ENCODE results near the gene FBXO7.
"Not testable (repeated sequence)": the region's sequence is repeated elsewhere in the genome, so short reads cannot be mapped to it uniquely, and the experiment has no call there.

Gene FBXO7

DNA sequence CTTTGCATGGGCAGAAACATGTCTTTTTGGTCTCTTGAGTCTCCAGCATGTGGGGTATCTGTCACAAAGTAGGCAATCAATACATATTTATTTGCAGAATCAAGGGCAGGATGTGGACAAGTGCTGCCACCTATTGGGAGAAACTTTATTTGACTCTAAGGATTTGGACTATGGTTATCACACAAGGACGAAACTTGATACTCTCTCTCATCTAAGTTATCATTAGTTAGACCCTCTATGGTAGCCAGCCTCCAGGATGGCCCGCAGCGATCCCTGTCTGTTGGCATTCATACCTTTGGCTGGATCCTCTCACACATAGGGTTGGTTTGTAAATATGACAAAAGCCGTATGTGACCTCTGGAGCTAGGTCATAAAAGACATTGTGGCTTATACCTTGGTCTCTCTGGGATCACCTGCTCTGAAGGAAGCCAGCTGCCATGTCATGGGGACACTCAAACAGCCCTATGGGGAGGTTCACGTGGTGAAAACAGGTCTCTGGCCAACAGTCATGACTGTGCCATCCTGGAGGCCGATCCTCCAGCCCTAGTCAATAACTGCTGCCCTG is 1.1 kb upstream of the FBXO7 start:
- no peak overlapping the region for H3K27ac ChIP-seq (ENCODE audit: low read depth, low read length)
- H3K9ac ChIP-seq (ENCODE audit: low read depth, low read length) = no peak overlapping the region
- peak overlapping the region; percentile 99; the same call in 1 of the 2 replicates for H3K4me3 ChIP-seq (ENCODE audit: low read depth, low read length)
- H3K9me3 ChIP-seq (ENCODE audit: control insufficient read depth, insufficient read depth, low read length) = no peaks in the 10 kb centered on the region
- H3K36me3 ChIP-seq (ENCODE audit: control insufficient read depth, insufficient read depth, low read length) = no peaks in the 10 kb centered on the region
- peaks cover 2% of the 10 kb centered on the region; the same call in 1 of the 2 replicates for H3K27me3 ChIP-seq (ENCODE audit: control insufficient read depth, insufficient read depth, low read length)
- peaks cover 7% of the 10 kb centered on the region for H3K4me1 ChIP-seq (ENCODE audit: control insufficient read depth, insufficient read depth, low read length)

DNA sequence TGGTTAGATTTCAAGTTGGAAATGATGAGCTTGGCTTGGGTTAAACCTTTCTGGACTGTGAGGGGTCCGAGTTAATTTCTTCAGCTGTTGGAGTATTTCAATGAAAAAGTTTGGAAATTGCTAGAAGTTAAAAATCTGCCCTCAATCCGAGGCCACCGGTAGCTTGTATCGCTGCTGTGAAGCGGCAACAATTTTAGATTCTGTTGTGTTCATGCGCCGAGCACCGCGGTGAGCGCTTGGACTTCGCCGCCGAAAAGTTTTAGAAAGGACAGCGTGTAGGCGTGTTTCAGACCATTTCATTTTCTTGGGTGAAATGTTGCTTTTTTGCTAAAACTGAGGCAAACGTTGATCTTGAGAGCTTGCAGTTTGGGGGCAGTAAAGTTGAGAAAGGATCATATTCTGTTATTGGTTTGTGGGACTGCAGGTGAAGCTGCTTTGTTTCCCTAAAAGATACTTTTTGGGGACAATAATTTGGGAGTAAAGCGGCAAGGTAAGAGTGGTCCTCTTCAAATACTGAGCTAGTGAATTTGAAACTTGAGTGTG is 928 bp downstream of the FBXO7 start:
- Histone ChIP-seq H3K4me3 (ENCODE audit: low read depth, low read length) (peak overlapping the region; percentile 99), H3K9ac (ENCODE audit: low read depth, low read length) (peak overlapping the region; percentile 74), H3K9me3 (ENCODE audit: control insufficient read depth, insufficient read depth, low read length) (no peaks in the 10 kb centered on the region), H3K4me1 (ENCODE audit: control insufficient read depth, insufficient read depth, low read length) (peaks cover 7% of the 10 kb centered on the region), H3K36me3 (ENCODE audit: control insufficient read depth, insufficient read depth, low read length) (peaks cover 7% of the 10 kb centered on the region), H3K27me3 (ENCODE audit: control insufficient read depth, insufficient read depth, low read length) (peaks cover 2% of the 10 kb centered on the region; the same call in 1 of the 2 replicates), H3K27ac (ENCODE audit: low read depth, low read length) (peak overlapping the region; percentile 90)

DNA sequence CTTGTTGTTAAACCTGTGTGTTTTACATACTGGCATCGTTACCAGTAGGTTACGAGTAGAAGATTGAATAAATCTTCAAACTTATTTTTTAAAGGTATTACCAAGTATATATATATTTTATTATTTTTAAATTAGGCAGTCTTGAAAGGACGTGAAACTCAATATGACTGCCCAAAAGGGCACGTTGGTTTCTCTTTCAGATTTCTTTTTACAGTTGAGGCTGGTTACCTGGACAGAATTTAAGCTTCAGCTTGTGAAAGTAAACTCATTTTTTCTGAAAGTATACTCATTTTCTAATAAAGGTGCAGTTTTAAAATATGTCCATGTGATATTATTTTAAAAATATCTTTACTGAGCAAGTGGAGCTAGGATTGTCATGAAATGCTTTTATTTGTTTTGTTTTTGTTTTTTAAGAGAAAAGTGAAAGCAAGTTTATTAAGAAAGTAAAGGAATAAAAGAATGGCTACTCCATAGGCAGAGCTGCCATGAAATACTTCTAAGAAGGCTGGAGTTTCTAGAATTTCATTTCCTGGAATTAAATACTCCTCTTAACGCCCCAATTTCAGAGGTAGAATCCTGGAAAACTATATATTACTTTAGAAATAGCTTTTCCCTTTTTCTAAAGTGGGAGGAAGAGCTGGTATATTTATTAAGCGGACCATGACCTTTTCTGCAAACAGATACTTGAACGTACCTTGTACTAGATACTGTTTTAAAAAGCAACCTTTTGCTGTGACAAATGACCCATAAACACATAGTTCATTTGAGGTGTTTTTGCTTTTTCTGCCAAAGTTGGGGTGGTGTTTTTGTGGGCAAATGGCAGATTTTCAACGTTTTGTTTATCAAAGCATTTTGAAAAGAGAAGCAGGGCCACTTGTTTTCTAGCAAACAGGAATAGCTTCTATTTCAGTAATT is 1.9 kb downstream of the FBXO7 start:
- H3K9me3 ChIP-seq (ENCODE audit: control insufficient read depth, insufficient read depth, low read length) = no peaks in the 10 kb centered on the region
- peaks cover 7% of the 10 kb centered on the region for H3K4me1 ChIP-seq (ENCODE audit: control insufficient read depth, insufficient read depth, low read length)
- H3K27me3 ChIP-seq (ENCODE audit: control insufficient read depth, insufficient read depth, low read length) = no peaks in the 10 kb centered on the region; the same call in 1 of the 2 replicates
- no peak overlapping the region for H3K27ac ChIP-seq (ENCODE audit: low read depth, low read length)
- peak overlapping the region; percentile 99 for H3K4me3 ChIP-seq (ENCODE audit: low read depth, low read length)
- peaks cover 7% of the 10 kb centered on the region for H3K36me3 ChIP-seq (ENCODE audit: control insufficient read depth, insufficient read depth, low read length)
- 0 out of 2 replicates have a peak overlapping the region, but pooled peaks have one; percentile 74 for H3K9ac ChIP-seq (ENCODE audit: low read depth, low read length)

DNA sequence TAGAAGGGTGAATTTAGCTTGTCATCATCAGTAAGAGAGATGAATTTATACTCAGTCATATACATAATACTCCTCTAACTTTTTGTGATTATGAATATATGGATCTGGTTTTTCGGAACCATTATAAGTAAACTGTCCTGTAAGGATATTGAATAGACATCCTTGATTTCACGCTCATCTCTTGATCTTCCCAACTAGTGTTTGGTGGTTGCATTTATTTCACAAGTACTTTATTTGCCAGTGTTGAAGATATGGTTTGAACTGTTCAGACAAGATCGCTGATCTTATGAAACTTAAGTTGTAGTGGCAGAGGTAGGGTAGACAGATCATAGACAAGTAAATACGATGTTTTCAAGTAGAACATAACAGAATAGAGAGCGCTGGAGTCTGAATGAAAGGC is 3.0 kb downstream of the FBXO7 start:
- no peak overlapping the region for H3K9ac ChIP-seq (ENCODE audit: low read depth, low read length)

DNA sequence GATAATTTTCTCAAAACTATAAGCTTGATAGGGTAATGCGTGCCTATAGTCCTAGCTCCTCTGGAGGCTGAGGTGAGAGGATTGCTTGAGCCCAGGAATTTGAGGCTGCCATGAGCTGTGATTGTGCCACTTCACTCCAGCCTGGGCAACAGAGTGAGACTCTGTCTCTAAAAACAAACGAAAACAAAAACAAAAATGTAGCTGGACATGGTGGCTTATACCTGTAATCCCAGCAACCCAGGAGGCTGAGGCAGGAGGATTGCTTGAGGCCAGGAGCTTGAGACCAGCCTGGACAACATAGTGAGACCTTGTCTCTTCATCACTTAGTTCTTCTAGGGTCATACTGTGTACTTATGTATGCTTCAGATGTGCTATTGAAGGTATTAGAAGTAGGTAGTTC is 3.9 kb downstream of the FBXO7 start:
- not testable (repeated sequence) for H3K27ac ChIP-seq (ENCODE audit: low read depth, low read length); H3K27me3 ChIP-seq (ENCODE audit: control insufficient read depth, insufficient read depth, low read length); H3K4me1 ChIP-seq (ENCODE audit: control insufficient read depth, insufficient read depth, low read length); H3K36me3 ChIP-seq (ENCODE audit: control insufficient read depth, insufficient read depth, low read length); H3K9me3 ChIP-seq (ENCODE audit: control insufficient read depth, insufficient read depth, low read length); H3K4me3 ChIP-seq (ENCODE audit: low read depth, low read length); H3K9ac ChIP-seq (ENCODE audit: low read depth, low read length)

More for the DNA sequence above, 3.0 kb downstream of the FBXO7 start:
- Histone ChIP-seq H3K9me3 (ENCODE audit: control insufficient read depth, insufficient read depth, low read length) (no peaks in the 10 kb centered on the region), H3K36me3 (ENCODE audit: control insufficient read depth, insufficient read depth, low read length) (peaks cover 7% of the 10 kb centered on the region), H3K27ac (ENCODE audit: low read depth, low read length) (no peak overlapping the region), H3K27me3 (ENCODE audit: control insufficient read depth, insufficient read depth, low read length) (no peaks in the 10 kb centered on the region), H3K4me3 (ENCODE audit: low read depth, low read length) (no peak overlapping the region), H3K4me1 (ENCODE audit: control insufficient read depth, insufficient read depth, low read length) (peaks cover 7% of the 10 kb centered on the region)

DNA sequence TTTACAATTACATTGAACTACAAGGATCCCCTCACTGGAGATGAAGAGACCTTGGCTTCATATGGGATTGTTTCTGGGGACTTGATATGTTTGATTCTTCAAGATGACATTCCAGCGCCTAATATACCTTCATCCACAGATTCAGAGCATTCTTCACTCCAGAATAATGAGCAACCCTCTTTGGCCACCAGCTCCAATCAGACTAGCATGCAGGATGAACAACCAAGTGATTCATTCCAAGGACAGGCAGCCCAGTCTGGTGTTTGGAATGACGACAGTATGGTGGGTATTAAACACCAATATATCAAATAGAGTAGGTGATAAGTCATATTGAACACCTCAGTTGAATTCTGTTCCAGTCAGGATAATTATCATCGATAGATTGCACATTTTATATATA is 4.4 kb downstream of the FBXO7 start:
- H3K4me1 ChIP-seq (ENCODE audit: control insufficient read depth, insufficient read depth, low read length) = peaks cover 3% of the 10 kb centered on the region; the same call in 1 of the 2 replicates
- no peak overlapping the region for H3K27ac ChIP-seq (ENCODE audit: low read depth, low read length)
- no peaks in the 10 kb centered on the region for H3K27me3 ChIP-seq (ENCODE audit: control insufficient read depth, insufficient read depth, low read length)
- no peaks in the 10 kb centered on the region for H3K9me3 ChIP-seq (ENCODE audit: control insufficient read depth, insufficient read depth, low read length)
- peaks cover 8% of the 10 kb centered on the region for H3K36me3 ChIP-seq (ENCODE audit: control insufficient read depth, insufficient read depth, low read length)
- H3K4me3 ChIP-seq (ENCODE audit: low read depth, low read length) = no peak overlapping the region
- no peak overlapping the region for H3K9ac ChIP-seq (ENCODE audit: low read depth, low read length)

DNA sequence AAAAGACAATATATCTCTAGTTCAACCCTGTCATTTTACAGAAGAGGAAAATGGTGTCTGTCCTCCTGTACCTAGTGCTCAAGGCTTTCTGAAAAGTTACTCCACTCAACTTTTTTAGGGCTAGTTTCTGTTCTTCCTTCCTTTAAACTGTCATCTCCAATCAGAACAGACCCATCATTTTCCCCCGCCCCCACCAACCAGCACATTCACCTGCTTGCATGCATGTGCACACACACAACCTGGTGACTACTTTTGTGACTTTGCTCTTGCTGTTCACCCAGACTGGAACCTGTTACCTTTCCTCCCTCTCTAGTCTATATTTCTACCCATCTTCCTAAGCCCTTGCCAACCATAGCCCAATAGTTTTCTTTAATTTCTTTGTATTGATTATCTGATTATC is 5.6 kb downstream of the FBXO7 start:
- peaks cover 21% of the 10 kb centered on the region for H3K36me3 ChIP-seq (ENCODE audit: control insufficient read depth, insufficient read depth, low read length)

DNA sequence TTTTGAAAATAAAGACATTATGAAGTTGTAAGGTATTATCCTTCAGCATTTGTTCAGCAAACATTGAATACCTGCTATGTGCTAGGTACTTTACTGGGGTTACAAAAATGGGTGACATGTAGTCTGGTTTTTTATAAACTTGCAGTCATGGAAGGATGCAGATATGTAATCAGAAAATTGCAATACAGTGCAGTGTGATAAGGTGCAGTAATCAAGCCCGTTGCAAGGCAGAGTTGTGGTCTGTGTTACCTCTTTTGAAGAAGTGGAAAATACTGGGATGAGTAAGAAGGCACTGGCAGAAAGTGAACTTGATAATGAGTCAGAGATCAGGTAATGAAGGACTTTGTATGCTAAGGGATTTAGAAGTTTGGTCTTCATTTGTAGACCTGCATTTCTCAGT is 8.1 kb downstream of the FBXO7 start:
- Histone ChIP-seq H3K9me3 (ENCODE audit: control insufficient read depth, insufficient read depth, low read length) (no peaks in the 10 kb centered on the region), H3K27ac (ENCODE audit: low read depth, low read length) (no peak overlapping the region), H3K36me3 (ENCODE audit: control insufficient read depth, insufficient read depth, low read length) (peaks cover 46% of the 10 kb centered on the region), H3K4me3 (ENCODE audit: low read depth, low read length) (no peak overlapping the region), H3K4me1 (ENCODE audit: control insufficient read depth, insufficient read depth, low read length) (no peaks in the 10 kb centered on the region), H3K27me3 (ENCODE audit: control insufficient read depth, insufficient read depth, low read length) (no peaks in the 10 kb centered on the region), H3K9ac (ENCODE audit: low read depth, low read length) (no peak overlapping the region)

More for the DNA sequence above, 5.6 kb downstream of the FBXO7 start:
- Histone ChIP-seq H3K9me3 (ENCODE audit: control insufficient read depth, insufficient read depth, low read length) (no peaks in the 10 kb centered on the region), H3K4me3 (ENCODE audit: low read depth, low read length) (no peak overlapping the region), H3K27me3 (ENCODE audit: control insufficient read depth, insufficient read depth, low read length) (no peaks in the 10 kb centered on the region), H3K9ac (ENCODE audit: low read depth, low read length) (no peak overlapping the region), H3K27ac (ENCODE audit: low read depth, low read length) (no peak overlapping the region), H3K4me1 (ENCODE audit: control insufficient read depth, insufficient read depth, low read length) (peaks cover 3% of the 10 kb centered on the region; the same call in 1 of the 2 replicates)

DNA sequence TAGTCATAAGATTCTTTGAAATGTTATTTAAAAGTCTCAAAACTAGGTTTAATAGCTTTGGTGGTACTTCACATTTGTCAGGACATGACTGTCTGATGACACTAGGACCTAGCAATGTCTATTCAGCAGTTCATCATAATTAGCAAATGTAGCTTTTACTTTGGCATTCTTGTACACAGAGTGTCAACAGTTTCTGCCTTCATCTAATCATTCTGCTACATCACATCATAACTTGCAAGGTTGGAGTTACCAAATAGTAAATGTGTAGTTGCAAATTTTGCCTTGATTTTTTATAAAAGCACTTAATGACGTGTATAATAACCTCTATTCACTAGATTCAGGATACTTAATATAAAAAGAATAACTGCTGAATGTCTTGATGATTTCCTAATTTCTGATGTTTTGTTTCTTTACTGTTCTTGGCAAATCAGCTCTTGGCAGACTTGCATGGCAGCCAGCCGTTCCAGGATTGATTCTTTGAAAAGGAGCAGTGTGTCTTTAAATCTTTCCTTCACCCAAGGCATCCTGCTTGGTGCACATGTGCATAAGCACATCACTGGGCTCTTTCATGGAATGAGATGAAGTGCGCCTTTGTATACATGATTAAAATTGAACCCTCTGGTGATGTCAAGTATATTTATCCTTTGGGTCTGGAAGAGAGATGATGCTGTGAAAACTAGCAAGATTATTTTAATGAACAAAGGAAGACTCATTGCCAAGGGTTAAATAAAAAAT is 12.2 kb downstream of the FBXO7 start:
- H3K27ac ChIP-seq (ENCODE audit: low read depth, low read length) = no peak overlapping the region
- no peaks in the 10 kb centered on the region for H3K27me3 ChIP-seq (ENCODE audit: control insufficient read depth, insufficient read depth, low read length)
- H3K4me3 ChIP-seq (ENCODE audit: low read depth, low read length) = no peak overlapping the region
- no peaks in the 10 kb centered on the region for H3K4me1 ChIP-seq (ENCODE audit: control insufficient read depth, insufficient read depth, low read length)
- H3K36me3 ChIP-seq (ENCODE audit: control insufficient read depth, insufficient read depth, low read length) = peaks cover 80% of the 10 kb centered on the region
- H3K9me3 ChIP-seq (ENCODE audit: control insufficient read depth, insufficient read depth, low read length) = no peaks in the 10 kb centered on the region
- H3K9ac ChIP-seq (ENCODE audit: low read depth, low read length) = no peak overlapping the region

DNA sequence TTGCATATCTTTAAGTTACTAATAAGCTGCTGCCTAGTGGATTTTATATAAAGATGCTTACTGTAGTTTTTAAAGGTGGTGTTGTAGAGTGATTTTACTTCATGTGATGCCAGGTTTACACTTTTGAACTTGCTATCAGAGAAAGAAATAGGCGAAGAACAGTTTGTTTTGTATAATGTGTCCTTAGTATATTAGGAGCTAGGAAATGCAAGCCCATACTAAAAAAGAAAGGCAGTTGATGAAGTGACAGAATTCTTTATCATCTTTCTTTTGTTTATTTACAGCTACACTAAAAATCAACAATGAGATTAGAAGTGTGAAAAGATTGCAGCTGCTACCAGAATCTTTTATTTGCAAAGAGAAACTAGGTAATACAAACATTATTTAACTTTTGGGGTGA is 12.8 kb downstream of the FBXO7 start:
- Histone ChIP-seq H3K9ac (ENCODE audit: low read depth, low read length) (no peak overlapping the region), H3K4me3 (ENCODE audit: low read depth, low read length) (no peak overlapping the region), H3K9me3 (ENCODE audit: control insufficient read depth, insufficient read depth, low read length) (no peaks in the 10 kb centered on the region), H3K36me3 (ENCODE audit: control insufficient read depth, insufficient read depth, low read length) (peaks cover 86% of the 10 kb centered on the region), H3K4me1 (ENCODE audit: control insufficient read depth, insufficient read depth, low read length) (no peaks in the 10 kb centered on the region), H3K27me3 (ENCODE audit: control insufficient read depth, insufficient read depth, low read length) (no peaks in the 10 kb centered on the region), H3K27ac (ENCODE audit: low read depth, low read length) (no peak overlapping the region)

All from HUES48 (cell line).